ENCODE data around the gene PPAT. TPM values are rescaled to one million over a fixed set of nuclear protein-coding genes. Genes with fewer than 3 reads are reported as not detected.
"Not testable (repeated sequence)": the region's sequence is repeated elsewhere in the genome, so short reads cannot be mapped to it uniquely, and the experiment has no call there.

The PPAT gene
- total RNA-seq, 1 donor from 2014 or later = 19.4 TPM

DNA sequence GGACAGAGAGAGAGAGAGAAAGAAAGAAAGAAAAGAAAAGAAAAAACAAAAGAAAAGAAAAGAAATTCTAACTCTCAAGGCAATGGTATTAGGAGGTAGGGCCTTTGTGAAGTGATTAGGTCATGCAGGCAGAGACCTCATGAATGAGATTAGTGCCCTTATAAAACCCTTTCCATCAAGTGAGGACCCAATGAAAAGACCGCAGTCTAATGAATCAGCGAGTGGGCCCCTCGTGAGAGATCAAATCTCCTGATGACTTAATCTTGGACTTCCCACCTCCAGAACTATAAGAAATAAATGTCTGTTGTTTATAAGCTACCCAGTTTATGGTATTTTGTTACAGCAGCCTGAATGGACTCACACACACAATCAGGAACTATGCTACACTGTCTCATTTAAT, 65.0 kb downstream of the PPAT start:
- H3K4me3 ChIP-seq (ENCODE audit: low read depth, low read length) = no peak overlapping the region
- TF ChIP-seq, protein P1, sequence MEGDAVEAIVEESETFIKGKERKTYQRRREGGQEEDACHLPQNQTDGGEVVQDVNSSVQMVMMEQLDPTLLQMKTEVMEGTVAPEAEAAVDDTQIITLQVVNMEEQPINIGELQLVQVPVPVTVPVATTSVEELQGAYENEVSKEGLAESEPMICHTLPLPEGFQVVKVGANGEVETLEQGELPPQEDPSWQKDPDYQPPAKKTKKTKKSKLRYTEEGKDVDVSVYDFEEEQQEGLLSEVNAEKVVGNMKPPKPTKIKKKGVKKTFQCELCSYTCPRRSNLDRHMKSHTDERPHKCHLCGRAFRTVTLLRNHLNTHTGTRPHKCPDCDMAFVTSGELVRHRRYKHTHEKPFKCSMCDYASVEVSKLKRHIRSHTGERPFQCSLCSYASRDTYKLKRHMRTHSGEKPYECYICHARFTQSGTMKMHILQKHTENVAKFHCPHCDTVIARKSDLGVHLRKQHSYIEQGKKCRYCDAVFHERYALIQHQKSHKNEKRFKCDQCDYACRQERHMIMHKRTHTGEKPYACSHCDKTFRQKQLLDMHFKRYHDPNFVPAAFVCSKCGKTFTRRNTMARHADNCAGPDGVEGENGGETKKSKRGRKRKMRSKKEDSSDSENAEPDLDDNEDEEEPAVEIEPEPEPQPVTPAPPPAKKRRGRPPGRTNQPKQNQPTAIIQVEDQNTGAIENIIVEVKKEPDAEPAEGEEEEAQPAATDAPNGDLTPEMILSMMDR (conservative IDR thresholded peaks at IDR 0.05; ENCODE audit: low read depth, low read length) = no peak
- DNase-seq (ENCODE audit: low read depth) = no peak

DNA sequence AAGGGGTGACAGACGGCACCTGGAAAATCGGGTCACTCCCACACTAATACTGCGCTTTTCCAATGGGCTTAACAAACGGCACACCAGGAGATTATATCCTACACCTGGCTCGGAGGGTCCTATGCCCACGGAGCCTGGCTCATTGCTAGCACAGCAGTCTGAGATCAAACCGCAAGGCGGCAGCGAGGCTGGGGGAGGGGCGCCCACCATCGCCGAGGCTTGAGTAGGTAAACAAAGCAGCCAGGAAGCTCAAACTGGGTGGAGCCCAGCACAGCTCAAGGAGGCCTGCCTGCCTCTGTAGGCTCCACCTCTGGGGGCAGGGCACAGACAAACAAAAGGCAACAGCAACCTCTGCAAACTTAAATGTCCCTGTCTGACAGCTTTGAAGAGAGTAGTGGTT, 72.4 kb downstream of the PPAT start:
- DNase-seq (ENCODE audit: low read depth) = not testable (repeated sequence)

DNA sequence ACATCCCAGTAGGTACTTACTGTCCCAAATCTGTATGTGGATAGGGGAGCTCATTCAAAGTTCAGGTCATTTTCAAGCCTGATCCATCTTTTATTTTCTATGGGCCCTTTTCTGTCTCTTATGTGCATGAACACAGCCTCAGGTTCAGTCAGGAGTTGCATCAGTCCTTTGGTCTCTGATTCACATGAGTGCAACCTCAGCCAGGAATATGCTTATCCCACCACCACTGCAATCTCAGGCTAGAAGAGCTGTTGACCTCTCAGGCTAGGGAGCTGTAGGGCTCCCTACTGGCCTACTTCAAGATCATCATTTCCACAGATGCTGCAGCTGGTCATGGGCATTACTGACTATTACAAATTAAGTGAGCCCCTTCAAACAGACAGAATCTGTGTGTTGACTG, 75.3 kb downstream of the PPAT start:
- DNase-seq (ENCODE audit: low read depth) = peak; percentile 16
- H3K4me3 ChIP-seq (ENCODE audit: low read depth, low read length) = no peak overlapping the region
- TF ChIP-seq, protein P1 (conservative IDR thresholded peaks at IDR 0.05; ENCODE audit: low read depth, low read length) = no peak

More for the DNA sequence above, 72.4 kb downstream of the PPAT start:
- H3K4me3 ChIP-seq (ENCODE audit: low read depth, low read length) = not testable (repeated sequence)

DNA sequence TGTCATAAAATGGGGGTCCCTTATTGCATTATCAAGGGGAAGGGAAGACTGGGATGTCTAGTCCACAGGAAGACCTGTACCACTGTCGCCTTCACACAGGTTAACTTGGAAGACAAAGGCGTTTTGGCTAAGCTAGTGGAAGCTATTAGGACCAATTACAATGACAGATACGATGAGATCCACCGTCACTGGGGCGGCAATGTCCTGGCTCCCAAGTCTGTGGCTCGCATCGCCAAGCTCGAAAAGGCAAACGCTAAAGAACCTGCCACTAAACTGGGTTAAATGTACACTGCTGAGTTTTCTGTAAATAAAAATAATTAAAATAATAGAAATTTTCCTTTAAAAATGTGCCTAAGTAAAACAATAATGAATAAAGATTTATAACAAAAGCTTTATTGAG, 78.8 kb downstream of the PPAT start:
- TF ChIP-seq, protein P1 (conservative IDR thresholded peaks at IDR 0.05; ENCODE audit: low read depth, low read length) = no peak
- no peak for DNase-seq (ENCODE audit: low read depth)
- H3K4me3 ChIP-seq (ENCODE audit: low read depth, low read length) = no peak overlapping the region

DNA sequence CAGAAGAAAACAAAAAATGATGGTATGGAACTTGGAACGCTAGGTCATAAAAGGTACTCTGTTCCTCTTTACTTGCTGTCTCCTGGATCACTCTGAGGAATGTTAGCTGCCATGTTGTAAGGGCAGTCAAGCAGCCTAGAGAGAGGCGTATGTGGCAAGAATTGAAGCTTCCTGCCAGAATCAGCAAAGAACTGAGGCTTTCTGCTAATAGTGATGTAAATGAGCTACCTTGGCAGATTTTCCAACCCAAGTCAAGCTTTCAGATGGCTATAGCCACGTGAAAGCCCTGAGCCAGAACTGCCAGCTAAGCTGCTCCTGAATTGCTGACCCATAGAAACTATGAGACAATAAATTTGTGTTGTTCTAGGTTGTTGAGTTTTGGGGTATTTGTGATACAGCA, 86.8 kb downstream of the PPAT start:
- DNase-seq (ENCODE audit: low read depth) = peak; percentile 86
- H3K4me3 ChIP-seq (ENCODE audit: low read depth, low read length) = no peak overlapping the region
- TF ChIP-seq, protein P1 (conservative IDR thresholded peaks at IDR 0.05; ENCODE audit: low read depth, low read length) = no peak

DNA sequence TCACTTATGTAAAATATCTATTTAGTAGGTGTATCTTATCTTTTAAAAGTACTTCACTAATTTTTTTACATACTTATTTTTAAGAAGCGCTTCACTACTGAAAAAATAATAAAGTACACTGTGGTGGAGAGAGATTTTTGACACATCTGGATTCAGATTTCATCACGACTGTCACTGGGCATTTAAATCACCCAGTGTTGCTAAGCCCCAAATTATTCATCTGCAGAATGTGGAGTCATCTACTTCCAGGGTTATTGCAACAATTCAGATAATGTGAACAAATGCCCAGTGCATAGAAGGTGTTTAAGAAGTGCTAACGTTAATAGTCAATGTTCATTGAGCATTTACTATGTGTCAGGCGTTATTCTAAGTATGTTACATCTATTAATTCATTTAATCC, 90.0 kb downstream of the PPAT start:
- DNase-seq (ENCODE audit: low read depth) = no peak
- TF ChIP-seq, protein P1 (conservative IDR thresholded peaks at IDR 0.05; ENCODE audit: low read depth, low read length) = no peak
- no peak overlapping the region for H3K4me3 ChIP-seq (ENCODE audit: low read depth, low read length)

Other genes starting within 250 kb of the PPAT start
- gene AASDH, start 48.1 kb downstream of the PPAT start, total RNA-seq = 5.7 and 11.0 TPM in 2 replicates
- 106 and 159 TPM in 2 replicates for gene PAICS, start 645 bp upstream of the PPAT start, total RNA-seq
- 66.5 and 92.2 TPM in 2 replicates for gene SRP72, start 32.0 kb upstream of the PPAT start, total RNA-seq
- 0.17 and 1.5 TPM in 2 replicates for gene ARL9, start 70.2 kb upstream of the PPAT start, total RNA-seq
- 1.6 TPM in 1 of 2 replicates, not detected in the other for gene HOPX, start 245.7 kb upstream of the PPAT start, total RNA-seq